GM18508 (cell line): ENCODE measurements around the gene KCNJ3.
"Not testable (repeated sequence)": the region's sequence is repeated elsewhere in the genome, so short reads cannot be mapped to it uniquely, and the experiment has no call there.

Source experiments
- ATAC-seq: cut with Tn5 transposase; IDR thresholded peaks from one replicate; pipeline ENCODE4 v1.9.1; 2021; ENCODE audit warnings: moderate number of reproducible peaks; ENCODE audit not compliant: insufficient read depth, unreplicated experiment

Gene KCNJ3

GRCh38 chr2:154836632-154837031, 138.1 kb downstream of the KCNJ3 start:
- no peak for ATAC-seq

DNA sequence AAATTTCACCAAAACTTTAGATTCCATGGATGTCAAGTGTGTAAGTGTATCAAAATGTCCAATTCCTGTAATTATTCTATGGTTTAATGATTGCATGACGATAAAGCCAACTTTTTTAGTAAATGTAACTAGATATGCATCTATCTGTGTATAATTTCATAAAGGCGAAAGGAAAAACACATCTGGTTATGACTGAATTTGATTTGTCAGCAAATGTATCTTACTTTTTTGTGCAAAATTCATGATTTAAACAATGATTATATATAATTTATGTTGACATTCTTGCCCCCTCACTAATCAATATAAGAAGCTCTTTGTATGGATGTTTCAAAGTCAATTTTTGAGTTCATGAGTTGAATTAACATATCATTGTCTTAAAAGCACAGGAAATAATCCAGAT, 138.5 kb downstream of the KCNJ3 start:
- no peak for ATAC-seq

DNA sequence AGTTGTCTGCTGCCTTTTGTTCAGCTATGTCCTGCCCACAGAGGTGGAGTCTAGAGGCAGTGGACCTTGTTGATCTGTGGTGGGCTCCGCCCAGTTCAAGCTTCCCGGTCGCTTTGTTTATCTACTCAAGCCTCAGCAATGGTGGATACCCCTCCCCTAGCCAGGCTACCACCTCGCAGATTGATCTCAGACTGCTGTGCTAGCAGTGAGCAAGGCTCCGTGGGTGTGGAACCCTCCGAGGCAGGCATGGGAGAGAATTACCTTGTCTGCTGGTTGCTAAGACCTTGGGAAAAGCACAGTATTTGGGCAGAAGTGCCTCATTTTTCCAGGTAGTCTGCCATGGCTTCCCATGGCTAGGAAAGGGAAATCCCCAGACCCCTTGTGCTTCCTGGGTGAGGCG, 146.0 kb downstream of the KCNJ3 start:
- ATAC-seq = no peak

DNA sequence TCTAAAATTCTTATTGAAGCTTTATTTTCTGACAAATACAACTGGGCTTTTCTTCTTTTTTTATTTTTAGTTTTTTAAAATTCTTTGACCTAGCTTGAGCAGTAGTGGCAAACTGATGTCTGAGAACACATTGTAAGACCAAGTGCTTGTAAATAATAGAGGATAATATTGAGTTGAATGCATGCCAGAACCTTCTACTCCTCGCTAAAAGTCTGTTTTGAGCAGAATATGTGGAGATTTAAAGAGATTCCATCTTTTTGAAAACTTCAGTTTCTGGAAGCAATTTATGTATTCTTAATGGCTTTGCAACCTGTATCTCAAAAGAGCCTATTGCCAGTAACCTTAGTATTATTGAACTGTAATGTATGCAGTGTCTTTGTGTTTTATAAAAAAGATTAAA, 148.3 kb downstream of the KCNJ3 start:
- no peak for ATAC-seq

GRCh38 chr2:154849482-154849881, 151.0 kb downstream of the KCNJ3 start:
- ATAC-seq = no peak

GRCh38 chr2:154850532-154850931, 152.0 kb downstream of the KCNJ3 start:
- ATAC-seq = no peak

GRCh38 chr2:154855138-154855537, 156.6 kb downstream of the KCNJ3 start:
- ATAC-seq = no peak

DNA sequence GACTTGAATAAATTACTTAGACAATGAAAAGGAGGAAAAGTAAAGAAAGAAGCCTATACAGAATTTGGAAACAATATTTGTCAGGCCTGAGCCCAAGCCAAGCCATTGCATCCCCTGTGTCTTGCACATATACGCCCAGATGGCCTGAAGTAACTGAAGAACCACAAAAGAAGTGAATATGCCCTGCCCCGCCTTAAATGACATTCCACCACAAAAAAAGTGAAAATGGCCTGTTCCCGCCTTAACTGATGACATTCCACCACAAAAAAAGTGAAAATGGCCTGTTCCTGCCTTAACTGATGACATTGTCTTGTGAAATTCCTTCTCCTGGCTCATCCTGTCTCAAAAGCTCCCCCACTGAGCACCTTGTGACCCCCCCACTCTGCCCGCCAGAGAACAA, 168.7 kb downstream of the KCNJ3 start:
- ATAC-seq = not testable (repeated sequence)

DNA sequence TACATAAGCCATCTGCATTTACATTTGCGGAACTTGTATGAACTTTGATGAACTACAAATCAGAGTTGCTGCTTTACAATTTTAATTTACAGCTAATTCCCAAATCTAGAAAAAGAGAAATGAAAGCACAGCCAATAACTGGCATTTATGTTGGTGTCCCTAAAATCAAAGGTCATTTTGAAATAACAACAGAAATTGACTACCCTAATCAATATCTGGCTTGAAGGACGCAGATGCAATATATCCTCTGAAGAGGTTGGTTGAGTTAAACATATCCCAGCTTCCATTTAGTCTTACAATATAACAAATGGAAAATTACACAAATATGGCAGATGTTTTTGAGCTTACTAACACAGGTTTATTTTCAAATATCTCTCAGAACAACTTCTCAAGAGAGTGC, 177.5 kb downstream of the KCNJ3 start:
- ATAC-seq = no peak

DNA sequence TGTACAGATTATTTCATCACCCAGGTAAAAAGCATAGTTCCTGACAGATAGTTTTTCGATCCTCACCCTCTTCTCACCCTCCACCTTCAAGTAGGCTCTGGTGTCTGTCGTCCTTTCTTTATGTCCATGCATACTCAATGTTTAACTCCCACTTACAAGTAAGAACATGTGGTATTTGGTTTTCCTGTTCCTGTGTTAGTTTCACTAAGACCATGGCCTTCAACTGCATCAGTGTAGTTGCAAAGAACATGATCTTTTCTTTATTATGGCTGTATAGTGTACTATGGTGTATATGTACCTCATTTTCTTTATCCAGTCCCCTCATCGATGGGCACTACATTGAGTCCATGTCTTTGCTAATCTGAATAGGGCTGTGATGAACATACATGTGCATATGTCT, 184.2 kb downstream of the KCNJ3 start:
- no peak for ATAC-seq

DNA sequence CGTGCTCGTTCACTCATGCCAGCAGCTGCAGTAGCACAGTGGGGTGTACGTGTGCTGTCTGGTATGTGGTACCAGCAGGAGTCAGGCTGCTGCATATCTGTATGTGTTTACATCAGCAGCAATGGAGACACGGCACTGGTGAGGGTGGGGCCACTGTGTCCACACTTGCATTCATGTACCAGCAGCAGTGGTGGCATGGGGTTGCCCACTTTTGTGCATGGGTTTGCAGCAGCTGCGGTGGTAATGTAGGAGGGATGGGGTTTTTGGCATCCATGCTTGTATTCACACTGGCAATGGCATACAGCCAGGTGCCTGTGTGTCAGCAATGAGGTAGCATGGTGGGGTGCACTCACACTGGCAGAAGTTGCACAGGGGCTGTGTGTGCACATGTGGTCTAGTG, 187.8 kb downstream of the KCNJ3 start:
- no peak for ATAC-seq

DNA sequence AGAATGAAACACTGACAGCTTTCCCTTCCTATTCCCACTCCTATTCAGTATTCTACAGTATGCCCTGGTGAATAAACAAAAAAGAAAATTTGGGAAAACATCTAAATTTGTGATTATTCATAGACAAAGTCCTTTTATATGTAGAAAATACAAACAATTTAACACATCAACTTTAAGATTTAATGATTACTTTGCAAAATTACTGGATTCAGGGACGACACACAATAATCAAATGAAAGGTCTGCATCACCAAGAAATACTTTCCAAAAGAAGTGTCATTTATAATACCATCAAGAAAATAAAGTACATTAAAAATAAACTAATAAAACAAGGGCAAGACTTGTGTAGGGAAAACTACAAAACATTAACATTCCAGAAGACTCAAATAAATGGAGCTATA, 199.8 kb downstream of the KCNJ3 start:
- ATAC-seq = no peak

DNA sequence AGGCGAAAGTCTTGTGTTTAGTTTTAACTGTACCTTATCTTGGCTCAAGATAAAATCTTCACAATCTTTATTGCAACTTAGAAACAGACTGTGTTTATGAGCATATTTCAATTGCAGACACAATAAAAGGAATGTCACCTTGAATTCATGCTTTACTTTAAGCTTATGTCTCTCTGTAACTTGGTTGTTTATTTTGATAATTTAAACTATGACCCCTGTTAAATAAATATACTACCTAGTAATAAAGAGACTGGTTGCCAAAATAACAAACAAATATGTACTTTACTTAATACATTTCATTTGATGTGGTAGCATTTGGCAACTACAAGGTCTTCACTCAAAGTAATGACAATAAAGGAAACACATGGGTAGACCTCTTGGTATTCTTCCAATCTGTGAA, 202.6 kb downstream of the KCNJ3 start:
- ATAC-seq = no peak
